ENCODE measurements around the gene DPH6.

Gene DPH6

DNA sequence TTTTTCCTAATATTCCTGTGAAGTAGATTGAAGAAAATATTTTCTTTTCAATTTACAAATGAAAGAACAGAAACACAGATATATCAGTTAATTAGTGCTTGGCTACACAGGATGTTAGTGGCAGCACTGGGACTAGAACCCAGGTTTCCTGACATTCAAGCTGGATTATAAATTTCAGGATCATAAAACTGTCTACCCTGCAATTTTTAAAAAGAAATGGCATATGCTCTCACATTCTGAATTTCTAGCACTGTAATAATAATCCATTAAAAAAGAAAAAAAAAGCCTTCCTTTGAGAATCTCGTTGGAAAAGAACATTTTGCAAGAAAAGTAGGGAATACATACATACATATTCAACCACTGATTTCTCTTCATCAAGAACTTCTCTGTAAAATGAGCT is 9.3 kb upstream of the DPH6 start:
- H3K9me3 ChIP-seq (ENCODE audit: insufficient read depth, low read length): no peaks in the 10 kb centered on the region
- no peaks in the 10 kb centered on the region for H3K9me2 ChIP-seq (replicated peaks; ENCODE audit: insufficient read depth, low read length)
- no peaks in the 10 kb centered on the region for H4K20me1 ChIP-seq (ENCODE audit: low read depth, low read length)
- no peak overlapping the region for H2AFZ ChIP-seq (ENCODE audit: low read depth, low read length, severe bottlenecking)
- no peak overlapping the region for H3K27ac ChIP-seq (ENCODE audit: low read depth, low read length)
- H3K36me3 ChIP-seq (ENCODE audit: low read length): no peaks in the 10 kb centered on the region
- no peaks in the 10 kb centered on the region for H3K27me3 ChIP-seq (ENCODE audit: low read length)
- TF ChIP-seq EZH2phosphoT487 (conservative IDR thresholded peaks at IDR 0.05; ENCODE audit: low read length) (no peak), CTCF (IDR thresholded peaks at IDR 0.05; ENCODE audit: insufficient read depth, low read length, poor library complexity, severe bottlenecking) (no peak)
- H3K4me3 ChIP-seq (ENCODE audit: insufficient read depth, low read length, poor library complexity, severe bottlenecking): no peak overlapping the region
- no peaks in the 10 kb centered on the region for H3K79me2 ChIP-seq (ENCODE audit: insufficient read depth, low read length)
- no peak overlapping the region for H3K4me2 ChIP-seq (ENCODE audit: low read depth, low read length, poor library complexity, severe bottlenecking)
- no peaks in the 10 kb centered on the region for H3F3A ChIP-seq (ENCODE audit: insufficient read depth)
- no peak overlapping the region for H3K9ac ChIP-seq (ENCODE audit: low read length)

- TF ChIP-seq EZH2phosphoT487 (conservative IDR thresholded peaks at IDR 0.05; ENCODE audit: low read length): no peak
- no peak for TF ChIP-seq CTCF (IDR thresholded peaks at IDR 0.05; ENCODE audit: insufficient read depth, low read length, poor library complexity, severe bottlenecking)
- H3K27ac ChIP-seq (ENCODE audit: low read depth, low read length): no peak overlapping the region
- no peaks in the 10 kb centered on the region for H3K36me3 ChIP-seq (ENCODE audit: low read length)
- H2AFZ ChIP-seq (ENCODE audit: low read depth, low read length, severe bottlenecking): no peak overlapping the region
- H3K27me3 ChIP-seq (ENCODE audit: low read length): no peaks in the 10 kb centered on the region
- H3K9me2 ChIP-seq (replicated peaks; ENCODE audit: insufficient read depth, low read length): no peaks in the 10 kb centered on the region
- H3K9me3 ChIP-seq (ENCODE audit: insufficient read depth, low read length): no peaks in the 10 kb centered on the region
- no peak overlapping the region for H3K4me3 ChIP-seq (ENCODE audit: insufficient read depth, low read length, poor library complexity, severe bottlenecking)
- no peaks in the 10 kb centered on the region for H3F3A ChIP-seq (ENCODE audit: insufficient read depth)
- H4K20me1 ChIP-seq (ENCODE audit: low read depth, low read length): no peaks in the 10 kb centered on the region
- H3K9ac ChIP-seq (ENCODE audit: low read length): no peak overlapping the region
- H3K79me2 ChIP-seq (ENCODE audit: insufficient read depth, low read length): no peaks in the 10 kb centered on the region
- no peak overlapping the region for H3K4me2 ChIP-seq (ENCODE audit: low read depth, low read length, poor library complexity, severe bottlenecking)
Observed at GRCh38 chr15:35550957-35551356, 5.0 kb upstream of the DPH6 start.

GRCh38 chr15:35549567-35549966 is 3.6 kb upstream of the DPH6 start:
- no peak overlapping the region for H3K27ac ChIP-seq (ENCODE audit: low read depth, low read length)
- 0 out of 2 replicates have a peak, but pooled peaks cover 3% of the 10 kb centered on the region for H3F3A ChIP-seq (ENCODE audit: insufficient read depth)
- H3K27me3 ChIP-seq (ENCODE audit: low read length): no peaks in the 10 kb centered on the region
- no peak overlapping the region for H3K4me2 ChIP-seq (ENCODE audit: low read depth, low read length, poor library complexity, severe bottlenecking)
- no peaks in the 10 kb centered on the region; the same call in 1 of the 2 replicates for H3K79me2 ChIP-seq (ENCODE audit: insufficient read depth, low read length)
- H3K9me2 ChIP-seq (replicated peaks; ENCODE audit: insufficient read depth, low read length): no peaks in the 10 kb centered on the region
- H4K20me1 ChIP-seq (ENCODE audit: low read depth, low read length): no peaks in the 10 kb centered on the region
- no peak overlapping the region for H3K4me3 ChIP-seq (ENCODE audit: insufficient read depth, low read length, poor library complexity, severe bottlenecking)
- H3K9me3 ChIP-seq (ENCODE audit: insufficient read depth, low read length): no peaks in the 10 kb centered on the region
- no peak overlapping the region for H3K9ac ChIP-seq (ENCODE audit: low read length)
- TF ChIP-seq EZH2phosphoT487 (conservative IDR thresholded peaks at IDR 0.05; ENCODE audit: low read length) (no peak), CTCF (IDR thresholded peaks at IDR 0.05; ENCODE audit: insufficient read depth, low read length, poor library complexity, severe bottlenecking) (no peak)
- H3K36me3 ChIP-seq (ENCODE audit: low read length): no peaks in the 10 kb centered on the region
- no peak overlapping the region for H2AFZ ChIP-seq (ENCODE audit: low read depth, low read length, severe bottlenecking)
